ENCODE data around the gene ZNF425. TPM values are rescaled to one million over a fixed set of nuclear protein-coding genes. Genes with fewer than 3 reads are reported as not detected.

ZNF425 gene, protein sequence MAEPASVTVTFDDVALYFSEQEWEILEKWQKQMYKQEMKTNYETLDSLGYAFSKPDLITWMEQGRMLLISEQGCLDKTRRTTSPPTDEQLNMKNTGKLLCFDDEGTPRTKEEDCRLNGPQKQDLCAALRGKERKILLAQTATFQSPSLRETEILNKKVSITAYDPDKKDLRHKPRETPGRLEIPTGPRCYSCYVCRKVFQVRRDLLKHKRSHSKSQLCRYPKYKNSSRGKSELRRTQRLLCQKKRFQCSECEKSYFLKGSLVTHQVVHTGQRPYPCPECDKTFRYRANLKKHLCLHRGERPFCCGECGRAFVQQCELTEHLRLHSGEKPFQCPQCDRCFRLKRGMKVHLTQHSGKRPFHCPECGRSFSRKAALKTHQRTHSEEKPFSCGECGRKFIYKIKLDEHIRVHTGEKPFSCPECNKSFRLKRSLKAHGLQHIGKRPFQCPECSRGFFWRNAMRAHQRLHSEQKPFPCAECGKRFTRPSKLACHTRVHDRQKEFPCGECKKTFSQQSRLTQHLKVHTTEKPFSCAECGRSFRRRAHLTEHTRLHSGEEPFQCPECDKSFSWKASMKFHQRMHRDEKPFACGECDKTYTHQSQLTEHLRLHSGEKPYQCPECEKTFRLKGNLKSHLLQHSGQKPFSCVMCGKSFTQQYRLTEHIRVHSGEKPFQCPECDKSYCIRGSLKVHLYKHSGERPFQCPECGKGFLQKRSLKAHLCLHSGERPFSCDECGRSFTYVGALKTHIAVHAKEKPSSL
- 0.48 and 1.3 TPM in 2 replicates for total RNA-seq (2014; rRNA removed; shearing (Covaris generic))

GRCh38 chr7:149125863-149126661, at the start of gene ZNF425:
Gene ZNF425 (minus strand): TSS chr7:149126324. CDS start chr7:149126213, 111 bp downstream.
- peak; percentile 90 for DNase-seq (ENCODE audit: low read depth)

DNA sequence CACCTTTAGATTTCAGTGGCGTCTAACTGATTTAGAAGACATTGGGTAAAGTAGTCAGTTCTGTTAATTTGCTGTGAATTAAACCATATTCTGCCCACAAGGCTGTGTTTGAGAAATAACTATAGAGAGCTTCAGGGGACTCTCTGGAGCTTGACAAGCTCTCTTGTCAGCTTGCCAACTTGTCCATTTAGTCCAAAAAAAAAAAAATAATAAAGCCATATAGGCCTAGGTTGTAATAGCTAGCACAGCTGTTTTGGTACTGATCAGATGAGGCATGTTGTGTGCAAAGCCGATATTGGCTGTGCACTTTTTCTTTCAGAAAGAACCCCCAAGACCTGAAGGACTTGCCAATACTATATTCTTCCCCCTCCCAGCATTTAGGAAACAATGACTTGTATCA, 49.0 kb upstream of the ZNF425 start:
- DNase-seq (ENCODE audit: low read depth) = no peak

GRCh38 chr7:149172534-149172920, 46.4 kb upstream of the ZNF425 start:
- DNase-seq (ENCODE audit: low read depth) = no peak

DNA sequence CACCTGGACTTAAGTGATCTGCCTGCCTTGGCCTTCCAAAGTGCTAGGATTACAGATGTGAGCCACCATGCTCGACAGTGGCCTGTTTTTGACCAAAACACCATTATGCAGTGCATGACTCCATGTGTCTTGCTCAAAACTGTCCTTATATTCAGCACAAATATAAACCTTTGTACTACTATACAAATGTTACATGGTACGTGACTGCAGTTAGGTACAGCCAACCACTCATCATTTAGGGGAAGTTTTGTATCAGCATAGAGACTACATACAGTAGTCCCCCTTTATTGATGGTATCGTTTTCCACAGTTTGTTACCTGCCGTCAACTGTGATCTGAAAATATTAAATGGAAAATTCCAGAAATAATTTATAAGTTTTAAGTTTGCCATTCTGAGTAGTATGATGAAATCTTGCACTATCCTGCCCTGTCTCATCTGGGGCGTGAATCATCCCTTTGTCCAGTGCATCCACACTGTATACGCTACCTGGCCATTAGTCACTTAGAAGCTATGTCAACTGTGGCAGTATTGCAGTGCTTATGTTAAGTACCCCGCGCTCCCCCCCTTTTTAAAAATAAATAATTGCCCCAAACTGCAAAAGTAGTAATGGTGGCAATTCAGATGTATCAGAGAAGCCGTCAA, 45.9 kb upstream of the ZNF425 start:
- no peak for DNase-seq (ENCODE audit: low read depth)

GRCh38 chr7:149166630-149167352, 40.7 kb upstream of the ZNF425 start:
- no peak for DNase-seq (ENCODE audit: low read depth)

- DNase-seq (ENCODE audit: low read depth) = no peak
These were observed 40.0 kb upstream of the ZNF425 start for GRCh38 chr7:149166142-149166541.

DNA sequence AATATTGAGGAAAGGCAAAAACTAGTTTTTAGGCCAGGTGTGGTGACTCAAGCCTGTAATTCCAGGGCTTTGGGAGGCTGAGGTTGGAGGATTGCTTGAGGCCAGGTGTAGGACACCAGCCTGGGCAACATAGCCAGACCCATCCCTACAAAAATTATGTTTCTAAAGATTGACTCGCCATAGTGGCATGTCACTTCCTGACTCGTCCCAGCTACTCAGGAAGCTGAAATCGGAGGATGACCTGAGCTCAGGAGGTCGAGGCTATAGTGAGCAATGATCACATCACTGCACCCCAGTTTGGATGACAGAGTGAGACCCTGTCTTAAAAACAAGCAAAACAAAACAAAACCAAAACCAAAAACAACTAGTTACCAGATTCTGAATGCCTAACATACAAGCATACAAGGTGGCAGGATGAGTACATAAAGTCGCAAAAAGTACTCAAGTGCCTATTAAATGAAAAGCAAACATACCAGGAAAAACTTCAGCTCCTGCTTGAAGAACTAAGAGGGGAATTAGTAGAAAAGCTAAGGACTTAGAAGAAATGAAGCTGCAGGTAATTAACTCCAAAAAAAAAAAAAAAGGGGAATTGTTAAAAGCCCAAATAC, 35.2 kb upstream of the ZNF425 start:
- peak; percentile 15 for DNase-seq (ENCODE audit: low read depth)

DNA sequence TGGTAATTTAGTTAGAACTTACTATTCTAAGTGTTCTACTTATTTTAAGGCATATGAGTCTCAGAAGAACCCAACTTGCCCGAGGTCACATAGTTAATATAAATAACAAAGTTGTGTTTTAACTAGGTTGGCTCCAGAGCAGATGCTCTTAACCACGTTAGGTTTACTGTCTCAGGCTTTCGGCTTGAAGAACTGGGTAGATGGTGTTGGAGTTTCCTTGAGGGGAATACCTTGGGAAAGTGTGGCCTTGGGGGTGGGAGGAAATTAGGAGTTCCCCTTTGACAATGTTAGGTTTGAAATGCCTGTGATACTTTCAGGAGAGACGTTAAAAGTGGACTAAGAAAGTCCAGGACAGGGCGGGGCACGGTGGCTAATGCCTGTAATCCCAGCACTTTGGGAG, 30.8 kb upstream of the ZNF425 start:
- DNase-seq (ENCODE audit: low read depth) = no peak

GRCh38 chr7:149154056-149154455, 27.9 kb upstream of the ZNF425 start:
- DNase-seq (ENCODE audit: low read depth) = no peak

DNA sequence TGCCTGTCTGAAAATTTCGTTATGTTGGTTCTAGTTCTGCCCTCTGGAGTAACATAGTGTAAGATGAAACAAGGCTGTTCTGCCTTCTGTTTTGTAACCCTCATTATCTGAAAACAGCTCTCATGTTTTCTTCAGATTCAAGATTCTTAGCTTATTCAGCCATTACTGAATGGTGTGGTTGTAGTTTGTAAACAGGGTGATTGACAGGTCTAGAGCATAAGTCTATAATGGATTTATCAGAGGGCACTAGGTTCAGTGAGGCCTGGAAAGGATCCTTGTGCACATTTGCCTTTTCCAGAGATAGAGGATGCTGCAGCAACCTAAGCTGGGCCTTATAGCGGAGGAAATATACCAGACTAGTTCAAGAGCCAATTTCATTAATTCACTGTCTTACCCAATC, 27.2 kb upstream of the ZNF425 start:
- DNase-seq (ENCODE audit: low read depth) = no peak

DNA sequence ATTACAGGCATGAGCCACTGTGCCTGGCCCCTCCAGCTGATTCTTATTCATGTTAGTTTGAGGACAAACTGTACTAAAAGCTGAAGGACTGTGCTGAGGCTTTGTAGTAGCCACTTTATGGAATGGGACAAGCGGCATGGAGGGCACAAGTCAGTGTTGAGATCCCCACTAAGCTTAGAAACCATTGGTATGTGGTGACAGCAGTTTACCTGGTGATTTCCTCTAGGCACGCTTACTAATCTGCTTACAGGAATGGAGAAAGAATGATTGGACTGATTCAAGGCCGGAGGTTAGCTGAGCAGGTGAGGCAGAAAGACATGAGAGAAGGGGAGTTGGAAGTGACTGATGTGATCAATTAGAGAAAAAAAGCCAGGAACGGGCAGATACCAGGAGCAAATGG, 24.9 kb upstream of the ZNF425 start:
- no peak for DNase-seq (ENCODE audit: low read depth)

GRCh38 chr7:149147752-149148653, 21.9 kb upstream of the ZNF425 start:
- DNase-seq (ENCODE audit: low read depth) = peak; percentile 60

- peak; percentile 82 for DNase-seq (ENCODE audit: low read depth)
These were observed 21.1 kb upstream of the ZNF425 start, which contains the start of gene ZNF398 for GRCh38 chr7:149147072-149147751. Gene ZNF398 (plus strand): TSS chr7:149147453. CDS start chr7:149147743, 290 bp downstream.

DNA sequence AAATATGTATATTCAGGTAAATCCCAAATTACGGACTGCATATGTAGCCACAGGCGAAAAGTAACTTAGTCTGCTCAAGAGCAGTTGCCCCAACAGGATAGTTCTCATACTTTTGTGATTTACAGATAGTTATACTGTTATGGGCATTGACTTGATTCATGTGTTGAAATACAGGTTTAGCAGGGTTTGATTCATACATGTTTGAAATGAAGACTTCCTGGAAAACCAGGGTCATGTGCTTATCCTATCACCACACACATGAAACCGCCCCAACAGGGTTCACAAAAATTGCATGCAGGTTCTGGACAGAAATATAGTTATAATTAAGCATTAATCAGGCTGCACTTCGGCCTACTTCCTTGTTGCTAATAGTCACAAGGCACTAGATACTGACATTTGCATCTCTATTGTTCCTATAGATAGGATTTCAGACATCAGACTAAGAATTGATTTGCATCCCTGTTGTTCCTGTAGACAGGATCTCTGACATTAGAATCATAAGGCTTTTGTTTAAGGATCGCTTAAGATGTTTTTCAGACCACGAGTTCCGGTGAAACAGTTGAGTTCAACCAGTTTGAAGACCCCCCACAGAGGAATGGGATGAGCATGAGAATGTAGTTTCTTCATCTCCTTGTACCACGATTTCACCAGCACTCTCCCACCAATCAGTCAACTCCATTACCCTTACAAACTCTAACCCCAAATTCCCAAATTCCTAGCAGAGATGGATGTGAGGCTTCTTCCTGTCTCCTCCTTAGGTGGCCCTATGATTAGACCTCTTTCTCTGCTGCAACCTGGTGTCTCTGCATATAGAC, 19.1 kb upstream of the ZNF425 start:
- DNase-seq (ENCODE audit: low read depth) = no peak

GRCh38 chr7:149144436-149144922, 18.4 kb upstream of the ZNF425 start:
- peak; percentile 47 for DNase-seq (ENCODE audit: low read depth)

DNA sequence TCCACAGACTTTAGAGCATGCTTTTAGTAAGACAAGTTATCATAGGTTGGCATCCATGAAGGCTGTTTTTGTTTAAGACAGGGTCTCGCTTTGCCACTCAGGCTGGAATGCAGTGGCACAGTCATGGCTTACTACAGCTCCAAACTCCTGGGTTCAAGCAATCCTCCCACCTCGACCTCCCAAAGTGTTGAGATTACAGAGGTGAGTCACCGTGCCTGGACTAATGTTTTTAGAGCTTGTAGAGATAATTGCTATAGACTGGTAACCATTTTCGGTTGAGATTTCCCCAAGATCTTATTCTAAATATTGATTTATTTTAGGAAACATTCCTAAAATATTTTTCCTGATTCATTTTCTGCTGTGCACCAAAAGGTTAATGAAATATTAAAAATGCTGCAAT, 15.8 kb upstream of the ZNF425 start:
- DNase-seq (ENCODE audit: low read depth) = no peak

GRCh38 chr7:149140831-149141230, 14.7 kb upstream of the ZNF425 start:
- DNase-seq (ENCODE audit: low read depth) = peak; percentile 7

- DNase-seq (ENCODE audit: low read depth) = no peak
These were observed 10.0 kb upstream of the ZNF425 start for GRCh38 chr7:149136118-149136517.

Data from RPMI7951 (cell line).